ENCODE measurements around the gene IMMP2L. TPM values are rescaled to one million over a fixed set of nuclear protein-coding genes. Genes with fewer than 3 reads are reported as not detected.
A peak's percentile ranks its signal among the peaks of the same experiment; 100 is the strongest.

The IMMP2L gene
- total RNA-seq, 2 experiments from 2014 or later: 10.2 to 12.8 TPM

DNA sequence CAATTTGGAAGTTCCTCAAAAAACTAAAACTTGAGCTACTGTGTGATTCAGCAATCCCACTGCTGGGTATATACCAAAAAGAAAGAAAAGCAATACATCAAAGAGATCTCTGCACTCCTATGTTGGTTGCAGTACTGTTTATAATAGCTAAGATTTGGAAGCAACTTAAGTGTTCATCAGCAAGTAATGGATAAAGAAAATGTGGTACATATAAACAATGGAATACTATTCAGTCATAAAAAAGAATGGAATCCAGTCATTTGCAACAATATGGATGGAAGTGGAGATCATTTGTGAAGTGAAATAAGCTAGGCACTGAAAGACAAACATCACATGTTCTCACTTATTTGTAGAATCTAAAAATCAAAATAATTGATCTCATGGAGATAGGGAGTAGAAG is 16.5 kb upstream of the IMMP2L start:
- H3K4me1 Mint-ChIP-seq: no peaks in the 10 kb centered on the region
- peaks cover 9% of the 10 kb centered on the region for H3K9me3 Mint-ChIP-seq
- H3K27me3 Mint-ChIP-seq: peaks cover 2% of the 10 kb centered on the region
- H3K36me3 Mint-ChIP-seq: no peaks in the 10 kb centered on the region
- ATAC-seq (ENCODE audit: low read depth) (no peak), DNase-seq (no peak)
- POLR2A ChIA-PET: no interaction called here
- H3K4me3 Mint-ChIP-seq: no peak overlapping the region
- H3K27ac Mint-ChIP-seq: no peak overlapping the region

DNA sequence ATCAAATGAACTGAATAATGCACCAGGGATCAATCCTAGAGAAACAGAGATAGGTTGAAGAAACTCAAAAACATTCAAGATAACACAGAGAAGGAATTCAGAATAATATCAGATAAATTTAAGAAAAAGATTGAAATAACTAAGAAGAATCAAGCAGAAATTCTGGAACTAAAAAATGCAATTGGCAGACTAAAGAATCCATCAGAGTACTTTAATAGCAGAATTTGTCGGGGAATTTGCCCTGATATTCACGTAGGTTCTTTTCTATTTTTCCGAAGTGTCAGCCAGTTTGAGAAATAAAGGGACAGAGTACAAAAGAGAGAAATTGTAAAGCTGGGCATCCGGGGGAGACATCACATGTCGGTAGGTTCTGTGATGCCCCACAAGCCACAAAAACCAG is 9.4 kb upstream of the IMMP2L start:
- peaks cover 13% of the 10 kb centered on the region for H3K9me3 Mint-ChIP-seq
- no peak for ATAC-seq (ENCODE audit: low read depth)
- POLR2A ChIA-PET: no interaction called here
- DNase-seq: no peak
- no peak overlapping the region for H3K27ac Mint-ChIP-seq
- H3K36me3 Mint-ChIP-seq: no peaks in the 10 kb centered on the region
- no peaks in the 10 kb centered on the region for H3K4me1 Mint-ChIP-seq
- H3K27me3 Mint-ChIP-seq: peaks cover 5% of the 10 kb centered on the region
- no peak overlapping the region for H3K4me3 Mint-ChIP-seq

DNA sequence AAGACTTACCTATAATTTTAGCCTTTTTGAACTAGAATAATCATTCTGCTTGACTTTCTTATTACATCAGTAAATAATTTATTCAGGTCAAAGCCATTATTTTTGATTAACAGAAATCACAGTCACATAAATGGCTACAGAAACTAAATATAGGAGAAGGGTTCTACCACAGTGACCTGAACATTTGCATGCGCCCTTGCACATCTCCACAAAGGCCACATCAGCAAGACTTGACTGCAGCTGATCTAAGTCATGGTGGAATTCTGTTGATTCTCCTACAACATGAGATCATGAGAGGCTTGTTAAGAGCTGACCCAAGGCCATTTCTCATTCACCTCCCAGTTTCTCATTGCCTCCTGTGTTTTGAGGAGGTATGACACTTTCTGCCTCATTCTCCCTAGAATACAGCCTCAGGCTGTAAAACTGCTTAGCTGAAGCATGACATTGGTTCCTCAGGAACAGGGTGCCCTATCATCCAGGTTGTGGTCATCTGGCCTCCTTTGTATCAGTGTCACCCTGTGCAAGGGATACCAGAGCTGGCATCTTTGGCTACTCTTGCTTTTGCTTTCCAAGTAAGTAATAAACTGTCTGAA is 6.7 kb upstream of the IMMP2L start:
- Mint-ChIP-seq H3K9me3 (peaks cover 7% of the 10 kb centered on the region), H3K4me3 (no peak overlapping the region), H3K36me3 (no peaks in the 10 kb centered on the region), H3K27me3 (peaks cover 5% of the 10 kb centered on the region), H3K27ac (no peak overlapping the region), H3K4me1 (no peaks in the 10 kb centered on the region)
- POLR2A ChIA-PET: no interaction called here
- no peak for DNase-seq
- no peak for ATAC-seq (ENCODE audit: low read depth)

DNA sequence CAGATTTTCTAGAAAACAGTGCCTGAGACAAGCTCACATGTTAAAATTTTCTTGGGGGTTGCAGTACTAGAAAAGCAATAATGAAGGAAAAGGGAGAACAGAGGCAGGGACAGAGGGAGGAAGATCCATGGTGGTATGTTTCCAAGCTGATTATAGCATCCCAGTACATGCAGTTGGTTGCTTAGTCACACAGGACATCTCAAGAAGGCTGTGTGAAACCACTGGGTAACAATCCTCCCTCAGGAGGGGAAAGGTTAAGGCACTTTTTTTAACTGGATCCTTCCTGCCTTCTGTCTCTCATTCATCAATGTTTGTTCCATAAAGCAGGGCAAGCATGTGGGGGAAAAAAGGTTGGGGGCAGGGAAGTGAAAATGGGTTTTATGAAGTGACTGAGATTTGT is 6.1 kb upstream of the IMMP2L start:
- no peak for ATAC-seq (ENCODE audit: low read depth)
- Mint-ChIP-seq H3K9me3 (peaks cover 7% of the 10 kb centered on the region), H3K27ac (no peak overlapping the region), H3K36me3 (no peaks in the 10 kb centered on the region), H3K4me1 (no peaks in the 10 kb centered on the region), H3K27me3 (peaks cover 5% of the 10 kb centered on the region), H3K4me3 (no peak overlapping the region)
- no peak for DNase-seq
- POLR2A ChIA-PET: no interaction called here

DNA sequence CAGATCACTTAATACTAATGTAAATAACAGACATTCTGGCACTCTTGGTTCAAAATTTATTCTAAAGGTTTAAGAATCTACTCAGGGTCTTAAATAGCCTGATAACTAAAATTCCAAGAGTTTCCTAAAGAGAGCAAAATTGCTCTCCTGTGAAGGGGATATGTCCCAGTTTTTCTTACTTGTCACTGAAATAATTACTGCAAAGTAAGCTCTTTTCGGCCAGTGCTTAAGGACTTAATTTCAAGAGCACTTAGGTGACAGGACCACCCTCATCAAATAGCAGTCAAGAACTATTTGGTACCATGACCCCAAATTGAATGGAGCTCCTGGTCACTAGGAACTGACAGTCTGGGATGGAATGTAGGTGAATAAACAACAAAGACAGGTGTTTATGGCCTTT is 1.8 kb upstream of the IMMP2L start:
- H3K36me3 Mint-ChIP-seq: no peaks in the 10 kb centered on the region
- POLR2A ChIA-PET: no interaction called here
- H3K4me1 Mint-ChIP-seq: peaks cover 25% of the 10 kb centered on the region
- ATAC-seq (ENCODE audit: low read depth): no peak
- no peak for DNase-seq
- no peaks in the 10 kb centered on the region for H3K9me3 Mint-ChIP-seq
- H3K27me3 Mint-ChIP-seq: peaks cover 4% of the 10 kb centered on the region
- H3K4me3 Mint-ChIP-seq: no peak overlapping the region
- H3K27ac Mint-ChIP-seq: no peak overlapping the region

DNA sequence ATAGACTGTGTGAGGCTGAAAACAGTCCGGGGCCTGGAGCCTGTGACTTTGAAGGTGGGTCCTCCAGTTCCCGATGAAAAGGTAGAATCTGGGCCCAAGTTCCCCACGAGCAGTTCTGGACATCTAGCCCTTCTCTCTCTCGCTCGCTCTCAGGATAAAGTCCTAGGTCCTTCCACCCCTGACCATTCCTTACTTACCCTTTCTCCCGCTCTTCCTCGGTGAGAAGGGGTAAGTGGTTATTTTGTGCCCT is 713 bp downstream of the IMMP2L start:
- Mint-ChIP-seq H3K36me3 (peaks cover 15% of the 10 kb centered on the region), H3K27me3 (no peaks in the 10 kb centered on the region), H3K9me3 (no peaks in the 10 kb centered on the region), H3K27ac (peak overlapping the region; percentile 81), H3K4me3 (peak overlapping the region; percentile 85), H3K4me1 (peaks cover 28% of the 10 kb centered on the region)
- ATAC-seq (ENCODE audit: low read depth) (no peak), DNase-seq (no peak)
- POLR2A ChIA-PET: interaction anchor here (1.2 to 1.6 kb wide), 2 partner anchors 33 to 889 kb away, joined by 4 to 5 read pairs; partner anchors contain the start of gene IFRD1

DNA sequence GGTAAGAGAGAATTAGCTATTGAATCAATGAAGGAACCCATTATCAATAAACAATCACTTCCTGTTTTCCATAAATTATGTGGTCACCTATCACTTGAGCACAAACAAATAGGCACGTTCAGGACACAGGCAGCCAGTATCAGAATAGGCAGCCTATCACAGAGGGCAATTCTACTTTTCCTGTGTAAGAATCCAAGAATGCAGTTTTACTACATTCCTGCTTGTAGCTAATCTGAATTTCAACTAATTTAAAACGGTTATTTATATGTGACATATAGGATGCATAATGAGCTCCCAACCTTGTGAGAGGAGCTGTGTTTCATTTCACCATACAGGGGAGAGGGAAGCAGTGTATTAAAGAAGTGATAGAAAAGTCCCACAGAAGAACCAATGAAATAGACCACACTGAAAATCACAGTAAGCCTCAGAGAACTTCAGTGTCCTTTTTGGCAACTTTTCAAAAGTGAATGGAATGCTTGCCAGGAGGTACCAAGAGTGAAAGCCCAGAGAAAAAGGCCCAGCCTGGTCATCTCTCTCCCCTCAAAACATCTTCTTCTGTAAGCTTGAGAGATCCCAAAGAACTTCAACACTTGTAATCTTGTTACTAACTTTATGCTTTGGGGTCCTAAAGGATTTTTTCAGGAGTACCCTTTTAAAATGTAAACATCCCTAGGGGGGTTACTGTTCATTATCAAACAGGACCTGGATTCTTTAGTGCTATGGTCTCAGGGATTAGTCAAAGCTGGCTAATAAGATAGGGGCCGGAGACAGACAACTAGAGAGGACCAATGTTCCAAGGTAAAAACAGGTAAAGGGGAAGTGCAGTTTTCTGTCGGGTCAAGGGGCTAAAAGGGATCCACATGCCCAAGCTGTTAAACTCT is 1.3 kb downstream of the IMMP2L start:
- no peak for ATAC-seq (ENCODE audit: low read depth)
- POLR2A ChIA-PET: interaction anchor here (1.2 to 1.6 kb wide), 2 partner anchors 33 to 889 kb away, joined by 4 to 5 read pairs; partner anchors contain the start of gene IFRD1
- Mint-ChIP-seq H3K27ac (peak overlapping the region; percentile 81), H3K36me3 (peaks cover 19% of the 10 kb centered on the region), H3K4me1 (peaks cover 28% of the 10 kb centered on the region), H3K4me3 (peak overlapping the region; percentile 85), H3K27me3 (no peaks in the 10 kb centered on the region), H3K9me3 (no peaks in the 10 kb centered on the region)
- DNase-seq: no peak

DNA sequence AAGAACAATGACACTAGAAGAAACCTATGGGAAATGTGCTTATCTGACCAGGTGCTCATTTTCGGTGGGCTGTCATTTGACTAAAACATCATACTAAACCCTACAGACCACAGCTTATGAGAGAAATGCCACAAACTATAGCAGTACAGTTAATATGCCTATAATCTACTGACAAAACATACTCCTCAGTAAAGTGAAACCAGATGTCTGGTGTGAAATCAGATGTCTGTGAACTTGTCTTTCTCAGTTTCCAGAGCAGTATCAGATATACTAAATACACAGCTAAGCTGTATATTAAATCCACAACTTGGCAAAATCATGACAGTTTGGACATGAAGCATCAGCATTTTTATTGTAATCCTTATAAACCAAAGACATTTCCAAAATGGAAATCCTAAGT is 3.3 kb downstream of the IMMP2L start:
- peaks cover 31% of the 10 kb centered on the region for H3K36me3 Mint-ChIP-seq
- ATAC-seq (ENCODE audit: low read depth): no peak
- DNase-seq: no peak
- H3K9me3 Mint-ChIP-seq: no peaks in the 10 kb centered on the region
- peak overlapping the region; percentile 9 for H3K4me3 Mint-ChIP-seq
- H3K27me3 Mint-ChIP-seq: no peaks in the 10 kb centered on the region
- H3K4me1 Mint-ChIP-seq: peaks cover 28% of the 10 kb centered on the region
- H3K27ac Mint-ChIP-seq: no peak overlapping the region
- POLR2A ChIA-PET: no interaction called here

DNA sequence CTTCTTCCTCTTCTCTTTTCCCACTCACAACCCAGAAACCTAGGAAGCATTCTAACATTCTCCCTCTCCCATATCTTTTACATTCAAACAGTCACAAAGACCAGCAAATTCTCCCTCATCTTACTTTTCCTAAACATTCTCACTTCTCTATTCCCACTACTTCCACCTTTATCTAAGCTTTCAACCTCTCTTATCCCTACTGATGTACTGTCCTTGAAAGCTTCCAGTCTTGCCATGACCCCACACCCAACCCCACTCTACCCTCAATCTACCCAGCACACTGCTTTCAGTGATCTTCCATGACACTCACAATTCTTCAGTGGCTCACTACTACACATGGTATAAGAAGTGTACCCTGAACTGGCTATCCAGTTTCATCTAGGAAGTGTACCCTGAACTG is 5.3 kb downstream of the IMMP2L start:
- Mint-ChIP-seq H3K27ac (no peak overlapping the region), H3K9me3 (no peaks in the 10 kb centered on the region), H3K4me1 (peaks cover 24% of the 10 kb centered on the region), H3K36me3 (peaks cover 34% of the 10 kb centered on the region), H3K27me3 (no peaks in the 10 kb centered on the region), H3K4me3 (no peak overlapping the region)
- POLR2A ChIA-PET: no interaction called here
- DNase-seq: no peak
- no peak for ATAC-seq (ENCODE audit: low read depth)

DNA sequence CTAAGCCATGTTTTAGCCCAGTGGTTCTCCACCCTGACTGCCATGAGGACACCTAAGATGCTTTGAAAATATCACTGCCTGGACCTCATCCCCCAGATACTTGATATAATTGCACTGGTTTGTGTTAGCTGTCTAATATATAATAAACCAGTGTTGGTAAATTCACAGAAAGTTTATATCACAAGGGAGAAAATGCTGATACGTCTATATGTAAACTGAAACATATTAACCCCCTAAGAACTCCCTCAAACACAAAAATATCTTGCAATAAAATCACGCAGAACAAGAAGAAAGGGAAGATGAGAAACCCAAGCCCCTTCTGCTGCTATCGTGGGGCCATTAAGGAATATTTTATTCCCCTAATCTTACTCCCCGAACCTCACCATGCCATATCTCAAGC is 8.2 kb downstream of the IMMP2L start:
- ATAC-seq (ENCODE audit: low read depth) (no peak), DNase-seq (no peak)
- POLR2A ChIA-PET: no interaction called here
- Mint-ChIP-seq H3K27ac (no peak overlapping the region), H3K9me3 (no peaks in the 10 kb centered on the region), H3K27me3 (no peaks in the 10 kb centered on the region), H3K4me1 (peaks cover 4% of the 10 kb centered on the region), H3K4me3 (no peak overlapping the region), H3K36me3 (peaks cover 48% of the 10 kb centered on the region)

DNA sequence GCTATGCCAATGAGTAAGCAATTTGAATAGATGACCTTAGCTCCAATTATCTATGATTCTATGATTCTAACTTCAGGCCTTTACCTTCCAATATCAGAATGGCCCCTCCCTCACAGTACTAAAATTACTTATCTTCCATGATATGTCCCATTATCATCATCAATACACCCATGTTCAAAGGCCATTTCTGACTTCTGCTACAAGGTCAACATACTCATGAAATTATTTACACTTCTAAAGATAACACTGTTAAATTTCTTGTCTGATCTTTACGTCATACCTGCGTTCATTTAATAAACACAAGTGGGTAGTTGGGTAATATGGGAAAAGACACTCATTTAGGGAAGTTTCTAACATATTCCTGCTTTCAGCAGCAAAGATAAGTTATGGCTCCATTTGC is 21.2 kb downstream of the IMMP2L start:
- Mint-ChIP-seq H3K4me1 (no peaks in the 10 kb centered on the region), H3K4me3 (no peak overlapping the region), H3K9me3 (peaks cover 1% of the 10 kb centered on the region), H3K27me3 (no peaks in the 10 kb centered on the region), H3K27ac (no peak overlapping the region), H3K36me3 (peaks cover 8% of the 10 kb centered on the region)
- POLR2A ChIA-PET: no interaction called here
- DNase-seq (no peak), ATAC-seq (ENCODE audit: low read depth) (no peak)

DNA sequence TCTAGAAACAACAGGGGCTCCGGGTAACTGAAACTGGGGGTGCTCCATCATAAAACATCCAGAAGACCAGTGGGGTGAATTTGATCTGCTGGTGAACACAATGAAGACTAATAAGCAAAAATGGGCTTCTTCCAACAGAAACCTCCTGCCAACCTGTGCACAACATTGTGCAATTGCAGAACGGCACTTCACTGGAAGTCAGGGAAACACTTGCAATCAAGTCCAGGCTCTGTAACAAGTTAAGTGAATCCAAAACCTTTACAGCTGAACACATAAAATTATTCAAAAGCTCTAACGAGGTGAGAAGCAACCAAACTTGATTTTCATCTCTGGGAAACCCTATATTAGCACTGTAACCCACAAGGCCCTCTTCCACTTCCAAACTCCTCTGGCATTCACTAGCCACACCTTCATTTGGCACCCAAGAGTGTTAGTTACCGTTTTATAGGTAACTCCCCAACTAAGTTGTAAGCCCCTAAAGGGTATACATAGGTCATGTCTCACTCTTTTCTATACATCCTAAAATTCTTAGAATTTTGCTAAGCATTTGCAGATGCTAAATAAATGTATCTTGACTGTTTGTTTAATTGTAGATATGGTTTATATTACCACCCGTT is 22.0 kb downstream of the IMMP2L start:
- DNase-seq (no peak), ATAC-seq (ENCODE audit: low read depth) (no peak)
- peaks cover 8% of the 10 kb centered on the region for H3K36me3 Mint-ChIP-seq
- H3K4me3 Mint-ChIP-seq: no peak overlapping the region
- peaks cover 1% of the 10 kb centered on the region for H3K9me3 Mint-ChIP-seq
- H3K4me1 Mint-ChIP-seq: no peaks in the 10 kb centered on the region
- POLR2A ChIA-PET: no interaction called here
- H3K27ac Mint-ChIP-seq: no peak overlapping the region
- H3K27me3 Mint-ChIP-seq: no peaks in the 10 kb centered on the region

DNA sequence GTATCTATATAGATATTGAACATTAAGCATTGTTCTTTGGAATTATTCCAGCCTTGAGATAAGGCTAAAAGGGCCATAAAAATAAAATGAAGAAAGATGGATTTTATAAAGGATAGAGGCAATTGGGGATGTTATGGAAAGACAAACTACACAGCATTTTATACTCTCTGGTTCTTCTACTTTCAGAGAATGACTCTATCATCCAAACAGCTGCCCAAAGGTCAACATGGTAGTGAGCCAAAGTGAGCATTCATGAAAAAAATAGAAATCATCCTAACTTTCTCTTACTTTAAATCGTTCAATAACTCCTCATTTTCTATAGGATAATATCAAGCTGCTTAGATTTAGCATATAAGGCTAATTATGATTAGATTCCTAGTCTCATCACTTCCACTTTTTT is 25.2 kb downstream of the IMMP2L start:
- POLR2A ChIA-PET: no interaction called here
- no peaks in the 10 kb centered on the region for H3K4me1 Mint-ChIP-seq
- DNase-seq (no peak), ATAC-seq (ENCODE audit: low read depth) (no peak)
- no peak overlapping the region for H3K4me3 Mint-ChIP-seq
- peaks cover 1% of the 10 kb centered on the region for H3K9me3 Mint-ChIP-seq
- peaks cover 2% of the 10 kb centered on the region for H3K27me3 Mint-ChIP-seq
- H3K27ac Mint-ChIP-seq: no peak overlapping the region
- H3K36me3 Mint-ChIP-seq: peaks cover 9% of the 10 kb centered on the region
